HK-2 (cell line): Measurements from ENCODE around the gene MYO15B.

Experiments used
- DNase-seq: peaks from one replicate; pipeline ENCODE4 v3.0.0-alpha.2; 2018; ENCODE audit not compliant: unreplicated experiment

Gene MYO15B

GRCh38 chr17:75602644-75603043, 15.0 kb downstream of the MYO15B start:
- no peak for DNase-seq

GRCh38 chr17:75603123-75603522, 15.5 kb downstream of the MYO15B start:
- DNase-seq: no peak

DNA sequence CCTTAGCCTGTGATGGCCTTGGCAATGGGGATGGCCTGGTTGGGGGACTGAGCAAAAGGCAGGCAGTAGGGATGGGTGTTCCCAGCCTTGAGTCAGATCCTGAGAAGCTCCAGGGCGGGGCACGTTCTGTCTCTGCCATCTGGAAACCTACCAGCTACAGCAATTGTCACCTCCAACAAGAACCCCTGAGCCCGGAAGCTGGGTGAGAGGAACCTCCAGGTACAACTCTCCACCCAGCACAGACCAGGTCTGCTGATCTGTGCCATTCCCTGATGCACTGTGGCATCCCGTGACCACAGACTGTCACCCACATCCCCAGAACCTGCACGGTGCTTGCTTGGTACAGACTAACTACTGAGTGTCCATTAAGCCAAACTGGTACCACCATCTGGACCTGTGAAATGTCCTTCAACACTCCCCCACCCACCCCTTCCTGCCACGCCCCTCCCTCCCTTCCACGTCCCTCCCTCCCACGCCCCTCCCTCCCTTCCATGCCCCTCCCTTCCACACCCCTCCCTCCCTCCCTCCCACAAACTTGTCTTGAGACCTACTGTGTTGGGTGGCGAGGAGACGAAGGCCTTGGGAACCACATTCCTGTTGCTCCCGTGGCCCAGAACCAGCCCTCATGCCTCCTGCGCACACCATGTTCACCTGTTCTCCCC, 16.6 kb downstream of the MYO15B start:
- no peak for DNase-seq

DNA sequence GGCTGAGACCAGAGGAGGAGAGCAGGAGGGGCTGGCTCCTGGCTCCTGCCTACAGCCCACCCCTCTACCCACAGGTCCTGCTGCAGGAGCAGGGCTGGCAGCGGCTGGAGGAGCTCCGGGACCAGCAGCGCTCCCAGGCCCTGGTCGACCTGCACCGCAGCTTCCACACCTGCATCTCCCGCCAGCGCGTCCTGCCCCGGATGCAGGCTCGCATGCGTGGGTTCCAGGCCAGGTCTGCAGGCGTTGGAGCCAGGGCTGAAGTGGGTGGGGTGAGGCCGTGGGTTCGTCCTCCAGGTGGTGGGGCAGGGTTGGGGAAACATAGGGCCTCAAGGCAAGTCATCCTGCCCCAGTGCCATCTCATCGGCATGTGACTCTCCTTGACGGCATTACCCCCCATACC, 18.2 kb downstream of the MYO15B start:
- no peak for DNase-seq

DNA sequence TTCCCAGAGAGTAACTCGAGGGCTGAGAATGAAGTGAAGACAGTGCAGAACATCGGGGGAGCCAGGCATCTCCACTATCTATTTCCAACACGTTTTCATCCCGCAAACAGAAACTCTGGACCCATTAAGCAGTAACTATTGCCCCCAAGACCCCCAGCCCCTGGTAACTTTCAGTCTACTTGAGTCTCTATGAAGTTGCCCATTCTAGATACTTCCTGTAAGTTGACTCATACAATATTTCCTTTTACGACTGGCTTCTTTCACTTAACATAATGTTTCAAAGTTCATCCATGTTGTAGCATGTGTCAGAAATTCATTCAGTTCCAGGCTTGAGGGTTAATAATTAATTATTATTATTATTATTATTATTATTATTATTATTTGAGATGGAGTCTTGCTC, 19.5 kb downstream of the MYO15B start:
- no peak for DNase-seq

GRCh38 chr17:75610103-75610984, 22.7 kb downstream of the MYO15B start:
- DNase-seq: no peak

DNA sequence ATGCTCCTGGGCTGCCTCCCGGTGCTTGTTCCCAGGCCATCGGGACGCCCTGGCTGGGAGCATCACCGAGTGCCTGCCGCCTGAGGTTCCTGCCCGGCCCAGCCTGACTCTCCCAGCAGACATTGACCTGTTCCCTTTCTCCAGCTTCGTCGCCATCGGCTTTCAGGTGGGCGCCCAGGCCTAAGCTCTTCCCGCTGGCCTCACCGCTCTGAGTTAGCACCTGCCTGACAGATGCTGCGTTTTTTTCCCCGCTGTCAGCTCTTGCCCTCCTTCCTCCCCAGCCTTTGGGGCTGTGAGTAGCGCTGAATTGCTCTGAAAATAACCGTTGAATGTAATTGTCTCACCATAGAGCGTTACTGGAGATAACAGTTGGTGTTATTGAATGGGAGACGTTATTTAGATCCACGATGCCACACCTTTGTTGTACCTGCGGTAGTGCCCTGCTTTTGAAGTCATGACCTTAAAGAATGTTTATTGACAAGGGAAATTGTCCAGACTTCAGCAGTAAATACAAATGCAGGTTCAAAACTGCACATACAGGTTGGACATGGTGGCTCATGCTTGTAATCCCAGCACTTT, 24.3 kb downstream of the MYO15B start:
- DNase-seq: no peak

- DNase-seq: no peak
Observed at GRCh38 chr17:75612906-75613626, 25.5 kb downstream of the MYO15B start.

DNA sequence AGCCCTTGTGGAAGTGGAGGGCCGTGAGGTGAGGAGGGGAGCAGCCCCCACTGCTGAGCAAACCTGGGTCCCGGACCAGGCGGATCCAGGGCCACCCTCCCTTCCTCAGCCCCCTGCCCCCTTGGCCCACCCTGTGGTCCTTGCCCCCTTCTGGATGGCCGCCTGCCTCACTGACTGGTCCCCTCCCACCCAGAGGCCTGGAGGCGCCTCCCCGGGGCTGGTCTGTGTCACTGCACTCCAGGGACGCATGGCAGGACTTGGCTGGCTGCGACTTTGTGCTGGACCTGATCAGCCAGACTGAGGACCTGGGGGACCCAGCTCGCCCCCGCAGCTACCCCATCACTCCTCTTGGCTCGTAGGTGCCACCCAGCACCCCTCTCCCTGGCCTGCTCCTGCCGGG, 26.4 kb downstream of the MYO15B start:
- DNase-seq: no peak

DNA sequence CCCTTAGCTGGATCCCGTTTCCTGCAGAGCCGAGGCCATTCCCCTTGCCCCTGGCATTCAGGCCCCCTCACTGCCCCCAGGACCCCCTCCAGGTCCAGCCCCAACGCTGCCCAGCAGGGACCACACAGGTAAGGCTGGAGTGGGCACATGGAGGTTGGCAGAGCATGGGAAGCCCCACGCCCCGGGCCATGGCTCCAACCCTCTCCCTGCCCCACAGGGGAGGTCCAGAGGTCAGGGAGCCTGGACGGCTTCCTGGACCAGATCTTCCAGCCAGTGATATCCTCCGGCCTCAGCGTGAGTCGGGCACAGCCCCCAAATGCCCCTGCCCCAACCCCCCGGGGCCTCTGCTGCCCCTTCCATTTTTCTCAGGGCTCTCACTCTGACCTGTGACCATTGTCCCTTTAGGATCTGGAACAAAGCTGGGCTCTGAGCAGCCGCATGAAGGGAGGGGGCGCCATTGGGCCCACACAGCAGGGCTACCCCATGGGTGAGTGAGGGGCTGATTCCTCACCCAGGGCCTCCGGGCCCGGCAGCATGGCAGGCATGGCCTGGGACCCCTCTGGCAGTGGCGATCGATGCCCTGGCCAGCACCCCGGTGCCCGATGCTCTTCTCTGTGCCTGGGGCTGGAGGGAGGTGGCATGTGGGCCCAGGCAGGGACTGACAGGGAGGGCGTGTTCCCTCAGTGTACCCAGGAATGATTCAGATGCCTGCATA, 27.1 kb downstream of the MYO15B start:
- no peak for DNase-seq

GRCh38 chr17:75615301-75615700, 27.7 kb downstream of the MYO15B start:
- DNase-seq: no peak

GRCh38 chr17:75616521-75617122, 29.0 kb downstream of the MYO15B start:
- DNase-seq: no peak

DNA sequence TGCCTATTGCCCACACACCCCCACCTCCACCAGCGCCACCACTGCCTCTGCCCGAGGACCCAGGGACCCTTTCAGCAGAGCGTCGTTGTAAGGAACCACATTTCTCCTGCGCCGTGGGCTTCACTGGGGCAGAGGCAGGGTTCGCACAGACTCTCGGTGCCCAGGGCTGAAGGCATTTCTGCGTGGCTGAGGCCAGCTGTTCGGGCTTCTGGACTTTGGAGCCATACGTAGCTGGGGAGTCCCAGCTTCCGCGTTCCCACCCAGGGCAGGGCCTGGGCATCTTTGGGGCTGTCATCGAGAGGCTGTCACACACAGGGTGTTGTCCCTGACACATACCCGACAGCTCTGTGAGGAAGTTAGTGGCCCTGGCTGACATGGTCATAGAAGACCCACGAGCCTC, 29.6 kb downstream of the MYO15B start:
- no peak for DNase-seq

DNA sequence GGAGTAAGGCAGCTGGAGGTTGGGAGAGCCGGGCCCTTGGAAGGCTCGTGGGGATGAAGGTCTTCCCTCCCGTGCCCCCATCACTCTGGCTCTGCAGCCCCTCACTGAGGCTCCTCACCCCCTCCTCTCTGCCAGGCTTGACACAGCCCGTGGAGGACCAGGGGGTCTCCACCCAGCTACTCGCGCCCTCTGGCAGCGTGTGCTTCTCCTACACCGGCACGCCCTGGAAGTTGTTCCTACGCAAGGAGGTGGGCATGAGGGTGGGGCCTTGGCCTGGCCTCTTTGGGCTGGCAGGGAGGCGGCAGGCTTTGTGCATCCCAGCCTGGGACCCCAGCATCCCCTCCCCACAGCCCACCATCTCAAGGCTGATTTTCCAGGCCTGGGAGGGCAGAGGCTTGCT, 30.1 kb downstream of the MYO15B start:
- DNase-seq: no peak

DNA sequence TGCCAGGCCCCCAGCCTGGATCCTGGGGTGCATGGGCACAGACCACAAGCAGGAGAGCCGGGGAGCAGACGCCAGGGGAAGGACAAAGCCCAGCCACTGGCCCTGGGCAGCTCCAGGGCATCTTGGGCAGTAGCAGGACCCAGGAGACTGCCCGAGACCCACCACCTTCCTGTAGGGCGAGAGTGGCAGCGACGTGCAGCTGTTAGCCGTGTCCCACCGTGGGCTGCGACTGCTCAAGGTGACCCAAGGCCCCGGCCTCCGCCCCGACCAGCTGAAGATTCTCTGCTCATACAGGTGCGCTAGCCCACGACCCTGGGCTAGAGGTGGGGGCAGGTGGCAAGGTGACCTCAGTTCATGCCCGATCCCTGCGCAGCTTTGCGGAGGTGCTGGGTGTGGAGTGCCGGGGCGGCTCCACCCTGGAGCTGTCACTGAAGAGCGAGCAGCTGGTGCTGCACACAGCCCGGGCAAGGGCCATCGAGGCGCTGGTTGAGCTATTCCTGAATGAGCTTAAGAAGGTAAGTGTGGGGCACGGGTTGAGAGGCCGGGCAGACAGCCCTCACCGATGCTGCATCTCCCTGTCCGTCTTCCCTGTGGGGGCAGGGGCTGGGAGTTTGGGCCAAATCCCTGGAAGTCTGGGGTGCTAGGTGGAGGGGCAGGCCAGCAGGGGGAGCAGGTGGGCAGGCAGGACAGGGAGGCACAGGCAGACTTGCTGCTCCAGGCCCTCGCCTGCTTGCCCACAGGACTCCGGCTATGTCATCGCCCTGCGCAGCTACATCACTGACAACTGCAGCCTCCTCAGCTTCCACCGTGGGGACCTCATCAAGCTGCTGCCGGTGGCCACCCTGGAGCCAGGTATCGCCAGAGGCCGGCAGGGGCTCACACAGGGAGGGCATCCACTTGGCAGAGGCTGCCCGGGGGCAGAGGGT, 32.2 kb downstream of the MYO15B start:
- peak; percentile 56 for DNase-seq

GRCh38 chr17:75621489-75621888, 33.9 kb downstream of the MYO15B start:
- DNase-seq: no peak

DNA sequence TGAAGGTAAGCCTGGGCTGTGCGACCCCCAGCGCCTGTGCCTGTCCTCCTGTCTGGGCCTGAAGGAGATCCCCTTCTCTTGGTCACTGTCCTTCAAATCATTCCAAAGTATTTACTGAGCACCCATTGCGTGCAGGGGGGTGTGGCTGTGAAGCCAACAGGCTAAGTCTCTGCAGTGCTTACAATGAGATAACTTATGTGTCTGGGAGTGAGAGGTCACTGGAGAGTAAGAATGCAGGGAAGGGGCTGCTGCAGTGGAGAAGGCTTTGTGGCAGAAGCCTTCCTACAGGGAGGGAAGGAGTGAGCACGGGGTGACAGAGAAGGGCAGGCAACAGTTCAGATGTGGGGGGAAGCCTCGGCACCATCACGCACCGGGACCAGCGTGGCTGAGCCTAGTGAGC, 34.5 kb downstream of the MYO15B start:
- no peak for DNase-seq

DNA sequence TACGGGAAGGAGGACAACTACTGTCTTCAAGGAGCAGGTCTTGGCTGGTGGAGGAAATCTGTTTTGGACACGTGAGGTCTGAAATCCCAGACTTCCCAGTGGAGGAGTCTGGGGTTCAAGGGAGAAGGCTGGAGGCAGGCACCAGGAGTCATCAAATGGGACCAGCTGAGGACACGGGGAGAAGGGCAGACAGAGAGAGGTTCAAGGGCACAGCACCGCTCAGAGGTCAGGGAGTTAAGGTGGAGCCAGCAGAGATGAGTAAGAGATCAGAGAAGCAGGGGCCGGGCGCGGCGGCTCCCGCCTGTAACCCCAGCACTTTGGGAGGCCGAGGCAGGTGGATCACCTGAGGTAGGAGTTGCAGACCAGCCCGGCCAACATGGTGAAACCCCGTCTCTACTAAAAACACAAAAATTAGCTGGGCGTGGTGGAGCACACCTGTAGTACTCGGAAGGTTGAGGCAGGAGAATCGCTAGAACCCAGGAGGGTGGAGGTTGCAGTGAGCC, 35.2 kb downstream of the MYO15B start:
- no peak for DNase-seq

GRCh38 chr17:75623386-75623785, 35.8 kb downstream of the MYO15B start:
- no peak for DNase-seq

DNA sequence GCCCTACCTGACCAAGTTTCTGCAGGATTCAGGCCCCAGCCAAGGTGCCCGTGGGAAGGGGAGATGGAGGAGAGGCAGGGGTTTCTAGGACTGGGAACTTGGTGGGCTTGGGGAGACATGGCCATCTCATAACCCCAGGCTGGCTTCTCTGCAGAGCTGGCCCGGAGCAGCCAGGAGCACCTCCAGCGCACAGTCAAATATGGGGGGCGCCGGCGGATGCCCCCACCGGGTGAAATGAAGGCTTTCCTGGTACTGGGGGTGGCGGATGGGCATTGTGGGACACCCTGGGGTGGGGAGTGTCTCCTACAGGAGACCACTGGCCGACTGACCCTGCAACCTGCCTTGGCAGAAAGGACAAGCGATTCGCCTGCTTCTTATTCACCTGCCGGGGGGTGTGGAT, 36.4 kb downstream of the MYO15B start:
- no peak for DNase-seq
